MM.1S (cell line): ENCODE measurements around the gene SH3BGR.

Experiments
- DNase-seq: peaks from one replicate; pipeline ENCODE4 v3.0.0-alpha.2; 2015
- H2AFZ ChIP-seq: fragments of 300-600 bp; sonication (generic); 2 replicates; pipeline ENCODE4 v1.6.0; 2016; ENCODE audit warnings: antibody characterized with exemption, low read length
- H3F3A ChIP-seq: fragments of 300-600 bp; sonication (generic); 2 replicates; pipeline ENCODE4 v1.6.1; 2016; ENCODE audit warnings: mild to moderate bottlenecking, antibody characterized with exemption, low read length, moderate library complexity, mixed read lengths; ENCODE audit not compliant: insufficient read depth
- H3K27ac ChIP-seq: fragments of 300-600 bp; sonication (generic); 2 replicates; pipeline ENCODE4 v1.5.1; 2016; ENCODE audit warnings: mild to moderate bottlenecking, low read length
- H3K27me3 ChIP-seq: fragments of 300-600 bp; sonication (generic); replicated peaks from 2 replicates; pipeline ENCODE4 v1.6.0; 2016; ENCODE audit warnings: low read length; ENCODE audit not compliant: insufficient read depth
- H3K36me3 ChIP-seq: fragments of 300-600 bp; sonication (generic); replicated peaks from 2 replicates; pipeline ENCODE4 v1.6.1; 2016; ENCODE audit warnings: mild to moderate bottlenecking, low read length, mixed read lengths; ENCODE audit not compliant: insufficient read depth
- H3K4me1 ChIP-seq: fragments of 300-600 bp; sonication (generic); 2 replicates; pipeline ENCODE4 v1.6.1; 2016; ENCODE audit warnings: low read length, mixed read lengths
- H3K4me2 ChIP-seq: fragments of 300-600 bp; sonication (generic); 2 replicates; pipeline ENCODE4 v1.6.0; 2016; ENCODE audit warnings: low read depth, low read length
- H3K4me3 ChIP-seq: fragments of 300-600 bp; sonication (generic); 2 replicates; pipeline ENCODE4 v1.5.1; 2016; ENCODE audit warnings: low read length, mixed read lengths
- H3K79me2 ChIP-seq: fragments of 300-600 bp; sonication (generic); 2 replicates; pipeline ENCODE4 v1.6.1; 2016; ENCODE audit warnings: mixed run types, low read length, mixed read lengths
- H3K9ac ChIP-seq: fragments of 300-600 bp; sonication (generic); 2 replicates; pipeline ENCODE4 v1.6.1; 2016; ENCODE audit warnings: low read length, mixed read lengths
- H3K9me2 ChIP-seq: fragments of 300-600 bp; sonication (generic); replicated peaks from 2 replicates; pipeline ENCODE4 v1.6.1; 2016; ENCODE audit warnings: mild to moderate bottlenecking, low read length, mixed read lengths; ENCODE audit not compliant: insufficient read depth
- H3K9me3 ChIP-seq: fragments of 300-600 bp; sonication (generic); replicated peaks from 2 replicates; pipeline ENCODE4 v1.6.1; 2016; ENCODE audit warnings: mild to moderate bottlenecking, low read length, mixed read lengths; ENCODE audit not compliant: insufficient read depth
- H4K20me1 ChIP-seq: fragments of 300-600 bp; sonication (generic); 2 replicates; pipeline ENCODE4 v1.6.1; 2016; ENCODE audit warnings: mild to moderate bottlenecking, low read length, moderate library complexity, mixed read lengths; ENCODE audit not compliant: insufficient read depth
- EZH2 ChIP-seq: fragments of 300-600 bp; sonication (generic); optimal IDR thresholded peaks from 2 replicates; pipeline ENCODE3; 2017; ENCODE audit warnings: low read depth, mild to moderate bottlenecking, antibody characterized with exemption, low read length, mixed read lengths
- EZH2phosphoT487 ChIP-seq: fragments of 300-600 bp; sonication (generic); IDR thresholded peaks from 2 replicates; pipeline ENCODE4 v1.6.1; 2018; ENCODE audit warnings: antibody characterized with exemption, low read length
- TF ChIP-seq, protein P1 (sequence below): fragments of 300-600 bp; sonication (generic); IDR thresholded peaks from 2 replicates; pipeline ENCODE4 v1.5.1; 2016; ENCODE audit warnings: antibody characterized with exemption, low read length, mixed read lengths

Gene SH3BGR

DNA sequence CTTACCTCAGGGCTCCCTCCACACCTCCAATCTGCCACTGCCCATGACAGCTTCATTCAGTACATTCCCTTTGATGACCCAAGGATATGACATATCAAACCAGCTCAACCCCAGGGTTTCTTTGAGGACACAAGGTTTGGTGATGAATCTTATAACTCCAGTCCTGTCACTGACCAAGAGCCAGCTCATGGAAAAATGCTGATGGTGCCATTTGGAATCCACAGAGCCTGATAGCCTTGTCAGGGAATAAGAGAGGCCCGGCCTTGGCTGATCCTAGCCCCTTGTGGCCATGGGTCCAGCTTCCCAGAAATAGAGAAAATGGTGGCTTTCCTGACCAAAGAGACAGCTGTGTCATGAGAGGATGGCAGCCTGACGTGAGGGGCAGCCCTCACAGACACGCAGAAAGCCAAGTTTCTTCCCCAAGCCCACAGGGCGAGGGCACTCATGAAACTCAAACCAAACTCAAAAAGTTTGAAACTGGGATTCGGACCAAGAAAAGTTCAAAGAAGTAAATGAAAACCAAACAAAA is 75.4 kb downstream of the SH3BGR start:
- no peaks in the 10 kb centered on the region for H3K79me2 ChIP-seq
- no peaks in the 10 kb centered on the region for H3K4me1 ChIP-seq
- no peak overlapping the region for H2AFZ ChIP-seq

DNA sequence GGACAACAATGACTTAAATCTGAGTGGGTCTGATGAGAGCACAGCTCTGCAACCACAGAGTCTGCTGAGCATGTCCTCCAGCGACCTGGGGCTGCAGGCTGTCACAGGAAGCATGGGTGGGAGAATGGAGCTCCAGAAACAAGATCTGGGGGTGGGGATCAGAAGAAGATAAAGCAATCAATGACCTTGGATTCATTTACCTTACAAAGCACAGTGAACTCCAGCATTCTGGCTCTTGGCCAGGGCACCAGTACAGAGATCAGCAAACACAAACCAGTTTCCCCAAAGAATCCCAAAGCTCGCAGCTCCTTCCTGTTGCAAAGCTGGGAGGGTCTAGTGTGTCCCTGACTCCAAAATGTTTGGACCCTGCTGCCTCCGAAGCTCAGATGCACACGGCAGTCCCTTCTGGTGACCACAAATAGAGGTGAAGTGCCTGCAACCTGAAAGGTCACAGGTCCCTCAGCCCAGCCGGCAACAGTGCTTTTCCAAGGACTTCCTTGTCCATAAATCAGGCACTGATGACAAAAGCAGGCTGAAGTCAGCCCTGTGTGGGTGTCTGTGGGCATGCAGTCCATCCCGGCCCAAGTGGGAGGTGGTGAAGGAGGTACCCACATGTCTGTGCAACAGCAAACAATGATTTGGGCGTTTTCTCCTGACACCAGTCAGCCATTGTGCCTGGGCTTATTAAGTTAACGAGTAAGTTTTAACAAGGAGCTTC is 76.1 kb downstream of the SH3BGR start:
- Histone ChIP-seq H3K4me2 (no peak overlapping the region), H3K4me3 (no peak overlapping the region), H2AFZ (no peak overlapping the region), H3K27ac (no peak overlapping the region), H3F3A (no peaks in the 10 kb centered on the region), H3K36me3 (no peaks in the 10 kb centered on the region), H3K4me1 (no peaks in the 10 kb centered on the region), H3K79me2 (no peaks in the 10 kb centered on the region), H3K9me2 (no peaks in the 10 kb centered on the region), H3K27me3 (no peaks in the 10 kb centered on the region), H3K9ac (no peak overlapping the region), H3K9me3 (no peaks in the 10 kb centered on the region), H4K20me1 (no peaks in the 10 kb centered on the region)
- no peak for DNase-seq
- TF ChIP-seq EZH2 (no peak), EZH2phosphoT487 (no peak)
- TF ChIP-seq, protein P1, sequence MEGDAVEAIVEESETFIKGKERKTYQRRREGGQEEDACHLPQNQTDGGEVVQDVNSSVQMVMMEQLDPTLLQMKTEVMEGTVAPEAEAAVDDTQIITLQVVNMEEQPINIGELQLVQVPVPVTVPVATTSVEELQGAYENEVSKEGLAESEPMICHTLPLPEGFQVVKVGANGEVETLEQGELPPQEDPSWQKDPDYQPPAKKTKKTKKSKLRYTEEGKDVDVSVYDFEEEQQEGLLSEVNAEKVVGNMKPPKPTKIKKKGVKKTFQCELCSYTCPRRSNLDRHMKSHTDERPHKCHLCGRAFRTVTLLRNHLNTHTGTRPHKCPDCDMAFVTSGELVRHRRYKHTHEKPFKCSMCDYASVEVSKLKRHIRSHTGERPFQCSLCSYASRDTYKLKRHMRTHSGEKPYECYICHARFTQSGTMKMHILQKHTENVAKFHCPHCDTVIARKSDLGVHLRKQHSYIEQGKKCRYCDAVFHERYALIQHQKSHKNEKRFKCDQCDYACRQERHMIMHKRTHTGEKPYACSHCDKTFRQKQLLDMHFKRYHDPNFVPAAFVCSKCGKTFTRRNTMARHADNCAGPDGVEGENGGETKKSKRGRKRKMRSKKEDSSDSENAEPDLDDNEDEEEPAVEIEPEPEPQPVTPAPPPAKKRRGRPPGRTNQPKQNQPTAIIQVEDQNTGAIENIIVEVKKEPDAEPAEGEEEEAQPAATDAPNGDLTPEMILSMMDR, result no peak

More for the DNA sequence above, 75.4 kb downstream of the SH3BGR start:
- no peaks in the 10 kb centered on the region for H3K9me3 ChIP-seq
- no peak for DNase-seq
- H3K9ac ChIP-seq, result no peak overlapping the region
- no peaks in the 10 kb centered on the region for H3K9me2 ChIP-seq
- H3K4me3 ChIP-seq, result no peak overlapping the region
- TF ChIP-seq EZH2phosphoT487 (no peak), EZH2 (no peak)
- TF ChIP-seq, protein P1, result no peak
- no peaks in the 10 kb centered on the region for H4K20me1 ChIP-seq
- no peaks in the 10 kb centered on the region for H3K27me3 ChIP-seq
- no peaks in the 10 kb centered on the region for H3F3A ChIP-seq
- H3K36me3 ChIP-seq, result no peaks in the 10 kb centered on the region
- H3K27ac ChIP-seq, result no peak overlapping the region
- H3K4me2 ChIP-seq, result no peak overlapping the region

DNA sequence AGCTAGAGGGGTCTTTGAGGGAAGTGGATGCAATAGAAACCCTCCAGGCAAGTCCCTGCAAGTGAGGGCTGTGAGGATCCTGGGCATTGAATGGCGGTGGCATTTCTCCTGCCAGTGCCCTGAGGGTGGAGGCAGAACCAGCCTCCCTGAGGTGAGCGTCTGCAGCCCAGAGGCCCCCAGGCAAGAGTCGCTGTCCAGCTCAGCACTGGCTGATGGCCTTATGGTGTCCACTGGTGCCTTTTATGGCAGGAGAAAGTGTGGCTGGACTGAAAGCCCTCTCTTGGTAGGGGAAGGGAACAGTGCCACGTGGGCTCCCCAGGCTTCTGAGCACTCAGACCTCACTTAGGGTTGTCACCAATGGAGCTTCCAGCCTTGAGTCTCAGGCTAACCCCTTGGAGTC is 77.3 kb downstream of the SH3BGR start:
- no peak for DNase-seq
- no peaks in the 10 kb centered on the region for H4K20me1 ChIP-seq
- H3K9me3 ChIP-seq, result no peaks in the 10 kb centered on the region
- H3K79me2 ChIP-seq, result no peaks in the 10 kb centered on the region
- no peaks in the 10 kb centered on the region for H3F3A ChIP-seq
- no peaks in the 10 kb centered on the region for H3K9me2 ChIP-seq
- no peak overlapping the region for H3K27ac ChIP-seq
- no peak overlapping the region for H3K4me3 ChIP-seq
- TF ChIP-seq EZH2phosphoT487 (no peak), EZH2 (no peak)
- TF ChIP-seq, protein P1, result no peak
- H3K4me2 ChIP-seq, result no peak overlapping the region
- H3K4me1 ChIP-seq, result no peaks in the 10 kb centered on the region
- no peaks in the 10 kb centered on the region for H3K27me3 ChIP-seq
- no peak overlapping the region for H3K9ac ChIP-seq
- H3K36me3 ChIP-seq, result no peaks in the 10 kb centered on the region
- H2AFZ ChIP-seq, result no peak overlapping the region
